ENCODE results near the gene NCAPH2.

- TF ChIP-seq CTCF (IDR thresholded peaks at IDR 0.05): no peak
- TF ChIP-seq POLR2A (IDR thresholded peaks at IDR 0.05): no peak
Observed at GRCh38 chr22:50574383-50574755, 66.3 kb downstream of the NCAPH2 start.
